Activated naive CD4-positive, alpha-beta T cell (primary cell): Measurements from ENCODE around the gene GOLGA8T.
"Not testable (repeated sequence)": the region's sequence is repeated elsewhere in the genome, so short reads cannot be mapped to it uniquely, and the experiment has no call there.

Experiments
- DNase-seq, 4 experiments: peaks; one replicate each; lab custom pipeline; 2025; lab: John Stamatoyannopoulos, UW

Gene GOLGA8T

DNA sequence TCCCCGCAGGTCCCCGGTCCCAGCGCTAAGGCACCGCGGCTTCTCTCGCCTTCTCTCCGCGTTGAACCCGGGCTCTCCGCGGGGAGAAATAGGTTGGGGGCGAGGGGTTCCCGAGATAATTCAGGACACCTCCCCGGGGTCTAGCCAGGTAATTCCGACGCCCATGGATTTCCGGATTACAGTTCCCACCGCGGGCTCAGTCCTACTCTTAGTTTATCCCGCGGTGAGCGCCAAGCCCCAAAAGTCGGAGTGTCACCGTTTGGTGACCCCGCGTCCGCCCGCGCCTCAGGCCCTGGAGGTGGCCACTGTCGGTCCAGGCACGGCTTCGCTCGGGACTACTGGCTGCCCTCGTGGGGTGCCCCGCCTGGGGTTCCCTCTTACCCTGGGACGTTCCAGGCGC is 56.8 kb downstream of the GOLGA8T start:
- DNase-seq: not testable (repeated sequence)

- DNase-seq: not testable (repeated sequence)
Observed at GRCh38 chr15:30192119-30192745, 57.4 kb downstream of the GOLGA8T start.

GRCh38 chr15:30192892-30193291 is 58.0 kb downstream of the GOLGA8T start:
- DNase-seq: not testable (repeated sequence)
